Tibial nerve (tissue), 3 donors: Measurements from ENCODE around the gene APEH.

Source experiments
- CTCF ChIP-seq, 5 experiments: fragments of 200-600 bp in 3 of 5; fragments of 450-650 bp in 2 of 5; sonication (generic) in 3 of 5; IDR thresholded peaks; one replicate each; pipeline ENCODE4 v1.5.1; 2016 to 2019; ENCODE audit warnings: antibody characterized with exemption in 5 of 5, mild to moderate bottlenecking in 3 of 5, moderate library complexity in 2 of 5
- POLR2A ChIP-seq, 2 donors: fragments of 450-650 bp; IDR thresholded peaks; one replicate each; pipeline ENCODE4 v1.6.1; 2017; ENCODE audit warnings: antibody characterized with exemption in 2 of 2, mild to moderate bottlenecking in 2 of 2, moderate library complexity in 2 of 2

- TF ChIP-seq POLR2A (IDR thresholded peaks at IDR 0.05), result no peak
- no peak for TF ChIP-seq CTCF (IDR thresholded peaks at IDR 0.05)
These were observed 32.9 kb downstream of the APEH start for GRCh38 chr3:49707113-49707480.
